Fibroblast of lung (primary cell): ENCODE results near the gene GRN. TPM values are rescaled to one million over a fixed set of nuclear protein-coding genes. Genes with fewer than 3 reads are reported as not detected.
"Not testable (repeated sequence)": the region's sequence is repeated elsewhere in the genome, so short reads cannot be mapped to it uniquely, and the experiment has no call there.

Source experiments
- DNase-seq, 2 donors: peaks; one replicate each; pipeline versions ENCODE4 v3.0.0 to v3.0.0-alpha.2; 2010; ENCODE audit warnings: low read depth in 2 of 2
- H2AFZ ChIP-seq: 2 replicates; pipeline ENCODE4 v1.5.1; 2012; ENCODE audit warnings: low read length, control low read depth, inconsistent platforms
- H3K27ac ChIP-seq: 2 replicates; pipeline ENCODE4 v1.5.1; 2011; ENCODE audit warnings: low read length, control low read depth; ENCODE audit not compliant: insufficient read depth
- H3K27me3 ChIP-seq: 2 replicates; pipeline ENCODE4 v1.5.1; 2011; ENCODE audit warnings: mild to moderate bottlenecking, low read length; ENCODE audit not compliant: control insufficient read depth, insufficient read depth
- H3K36me3 ChIP-seq: 2 replicates; pipeline ENCODE4 v1.5.1; 2011; ENCODE audit warnings: low read length; ENCODE audit not compliant: control insufficient read depth, insufficient read depth
- H3K4me1 ChIP-seq: 2 replicates; pipeline ENCODE4 v1.5.1; 2011; ENCODE audit warnings: low read length; ENCODE audit not compliant: control insufficient read depth, insufficient read depth; ENCODE audit errors: extremely low read depth
- H3K4me2 ChIP-seq: 2 replicates; pipeline ENCODE4 v1.5.1; 2011; ENCODE audit warnings: low read length, control low read depth; ENCODE audit not compliant: insufficient read depth; ENCODE audit errors: extremely low read depth
- H3K4me3 ChIP-seq, 4 experiments: fragments of 200-600 bp in 1 of 4; sonication (generic) in 1 of 4; replicated peaks in 1 of 4; 2 replicates each; pipeline ENCODE4 v1.5.1; 2011 to 2016; ENCODE audit warnings: low read length in 4 of 4, low read depth in 3 of 4, mild to moderate bottlenecking in 3 of 4, control low read depth in 2 of 4, inconsistent platforms in 1 of 4, mixed read lengths in 1 of 4; ENCODE audit not compliant: insufficient read depth in 1 of 4; ENCODE audit errors: control extremely low read depth in 1 of 4
- H3K79me2 ChIP-seq: 2 replicates; pipeline ENCODE4 v1.5.1; 2012; ENCODE audit warnings: mild to moderate bottlenecking, low read length, inconsistent platforms; ENCODE audit not compliant: control insufficient read depth, insufficient read depth
- H3K9ac ChIP-seq: 2 replicates; pipeline ENCODE4 v1.5.1; 2011; ENCODE audit warnings: mild to moderate bottlenecking, low read length, control low read depth; ENCODE audit not compliant: insufficient read depth
- H3K9me3 ChIP-seq: 2 replicates; pipeline ENCODE4 v1.5.1; 2012; ENCODE audit warnings: low read depth, low read length; ENCODE audit not compliant: control insufficient read depth, insufficient read depth
- H4K20me1 ChIP-seq: 2 replicates; pipeline ENCODE4 v1.5.1; 2011; ENCODE audit warnings: low read length; ENCODE audit not compliant: control insufficient read depth, insufficient read depth; ENCODE audit errors: extremely low read depth
- CTCF ChIP-seq, 2 donors: IDR thresholded peaks in 1 of 2; conservative IDR thresholded peaks in 1 of 2; 1 replicate in 1 of 2; 2 replicates in 1 of 2; pipeline ENCODE4 v1.5.1; 2011 to 2012; ENCODE audit warnings: low read length in 2 of 2, control low read depth in 1 of 2, inconsistent platforms in 1 of 2, low read depth in 1 of 2, mild to moderate bottlenecking in 1 of 2
- EZH2 ChIP-seq: IDR thresholded peaks from 2 replicates; pipeline ENCODE4 v1.5.1; 2012; ENCODE audit warnings: low read length, control low read depth, mild to moderate bottlenecking; ENCODE audit errors: missing control alignments
- polyA plus RNA-seq, 2 donors: library from polyadenylated mRNA; depleted of rRNA in 1 of 2; stranded (reverse) in 1 of 2; unstranded in 1 of 2; fragments of >200 nt; gene quantifications; 2 replicates each; pipeline ENCODE4 v1.2.1, GENCODE V29; 2011 to 2012; ENCODE audit warnings: missing spikeins in 1 of 2
- total RNA-seq: library from RNA; depleted of rRNA; stranded (reverse); fragments of >200 nt; gene quantifications from 2 replicates; pipeline ENCODE4 v1.2.1, GENCODE V29; 2014

GRN gene
- total and polyA plus RNA-seq, 2 donors (not counting 1 experiment from before 2014, with no cell fraction given) = 146 to 315 TPM

GRCh38 chr17:44389723-44390202 is 44.7 kb downstream of the GRN start:
- no peak for DNase-seq
- H3K36me3 ChIP-seq = no peaks in the 10 kb centered on the region
- H2AFZ ChIP-seq = no peak overlapping the region
- no peaks in the 10 kb centered on the region for H3K79me2 ChIP-seq
- H3K27ac ChIP-seq = no peak overlapping the region
- H3K4me1 ChIP-seq = peaks cover 5% of the 10 kb centered on the region
- H3K9ac ChIP-seq = no peak overlapping the region
- no peak overlapping the region for H3K4me2 ChIP-seq
- H3K4me3 ChIP-seq = no peak overlapping the region
- no peak for TF ChIP-seq CTCF (conservative IDR thresholded peaks at IDR 0.05 in 1 of 2, IDR thresholded peaks at IDR 0.05 in 1 of 2; ENCODE audit: low read depth in 1 of 2, low read length in 2 of 2)
- TF ChIP-seq EZH2 = no peak
- H3K27me3 ChIP-seq = peaks cover 11% of the 10 kb centered on the region
- H4K20me1 ChIP-seq = no peaks in the 10 kb centered on the region
- no peaks in the 10 kb centered on the region for H3K9me3 ChIP-seq

- Histone ChIP-seq H3K36me3 (no peaks in the 10 kb centered on the region), H3K9me3 (no peaks in the 10 kb centered on the region), H3K27ac (no peak overlapping the region), H2AFZ (no peak overlapping the region), H3K79me2 (no peaks in the 10 kb centered on the region), H4K20me1 (no peaks in the 10 kb centered on the region), H3K4me2 (no peak overlapping the region), H3K4me1 (peaks cover 5% of the 10 kb centered on the region), H3K27me3 (peaks cover 9% of the 10 kb centered on the region), H3K4me3 (no peak overlapping the region), H3K9ac (no peak overlapping the region)
- TF ChIP-seq EZH2 (no peak), CTCF (conservative IDR thresholded peaks at IDR 0.05 in 1 of 2, IDR thresholded peaks at IDR 0.05 in 1 of 2; ENCODE audit: low read depth in 1 of 2, low read length in 2 of 2) (no peak)
- no peak for DNase-seq
Measured at GRCh38 chr17:44390250-44390870, 45.3 kb downstream of the GRN start.

- DNase-seq, H3K4me1 ChIP-seq, H3K27ac ChIP-seq, H4K20me1 ChIP-seq, H3K9ac ChIP-seq, H3K79me2 ChIP-seq, H3K4me2 ChIP-seq, H2AFZ ChIP-seq, H3K4me3 ChIP-seq, H3K36me3 ChIP-seq, H3K9me3 ChIP-seq, H3K27me3 ChIP-seq: not testable (repeated sequence)
Measured at GRCh38 chr17:44394112-44394511, 49.0 kb downstream of the GRN start.
